RWPE1 (cell line): ENCODE results near the gene NFASC.

Experiments used
- CTCF ChIA-PET: fragments of 350-600 bp; sonication (Branson Sonifier 250); formaldehyde crosslinking; extraction: SDS; loops from one replicate; lab custom pipeline; 2021; lab: Yijun Ruan, JAX
- POLR2A ChIA-PET: fragments of 400-600 bp; formaldehyde crosslinking; extraction: SDS; loops from one replicate; lab custom pipeline; 2020; ENCODE audit warnings: antibody characterized with exemption; ENCODE audit not compliant: low non-redundant PET; lab: Yijun Ruan, JAX
- DNase-seq: peaks from one replicate; pipeline ENCODE4 v3.0.0; 2012; ENCODE audit warnings: low spot score
- H3K27ac ChIP-seq: fragments of 450-650 bp; 2 replicates; pipeline ENCODE4 v1.5.1; 2017
- TF ChIP-seq, protein P1 (sequence below): fragments of 450-650 bp; conservative IDR thresholded peaks from 2 replicates; pipeline ENCODE4 v1.5.1; 2017; ENCODE audit warnings: low read depth, mild to moderate bottlenecking

Gene NFASC

DNA sequence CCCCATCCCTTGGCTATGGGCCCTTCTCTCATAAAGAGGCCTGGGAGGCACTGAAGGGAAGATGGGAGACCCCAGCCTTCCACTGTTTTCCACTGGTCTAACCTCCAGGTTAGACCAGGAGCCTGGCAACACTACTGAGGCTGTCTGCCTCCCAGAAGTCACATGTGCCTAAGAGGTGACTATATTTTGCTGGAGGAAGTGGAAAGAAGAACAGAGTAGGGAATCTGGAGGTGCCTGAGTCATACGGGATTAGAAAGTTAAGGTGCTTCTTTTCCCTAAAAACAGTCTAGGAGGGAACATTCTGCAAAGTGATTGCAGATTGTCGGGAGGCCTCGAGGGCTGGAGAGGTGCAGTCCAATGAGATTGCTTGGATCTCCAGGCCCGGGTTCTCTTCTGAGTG, 4.6 kb downstream of the NFASC start:
- H3K27ac ChIP-seq, result no peak overlapping the region
- POLR2A ChIA-PET, result no interaction called here
- DNase-seq, result no peak
- TF ChIP-seq, protein P1, sequence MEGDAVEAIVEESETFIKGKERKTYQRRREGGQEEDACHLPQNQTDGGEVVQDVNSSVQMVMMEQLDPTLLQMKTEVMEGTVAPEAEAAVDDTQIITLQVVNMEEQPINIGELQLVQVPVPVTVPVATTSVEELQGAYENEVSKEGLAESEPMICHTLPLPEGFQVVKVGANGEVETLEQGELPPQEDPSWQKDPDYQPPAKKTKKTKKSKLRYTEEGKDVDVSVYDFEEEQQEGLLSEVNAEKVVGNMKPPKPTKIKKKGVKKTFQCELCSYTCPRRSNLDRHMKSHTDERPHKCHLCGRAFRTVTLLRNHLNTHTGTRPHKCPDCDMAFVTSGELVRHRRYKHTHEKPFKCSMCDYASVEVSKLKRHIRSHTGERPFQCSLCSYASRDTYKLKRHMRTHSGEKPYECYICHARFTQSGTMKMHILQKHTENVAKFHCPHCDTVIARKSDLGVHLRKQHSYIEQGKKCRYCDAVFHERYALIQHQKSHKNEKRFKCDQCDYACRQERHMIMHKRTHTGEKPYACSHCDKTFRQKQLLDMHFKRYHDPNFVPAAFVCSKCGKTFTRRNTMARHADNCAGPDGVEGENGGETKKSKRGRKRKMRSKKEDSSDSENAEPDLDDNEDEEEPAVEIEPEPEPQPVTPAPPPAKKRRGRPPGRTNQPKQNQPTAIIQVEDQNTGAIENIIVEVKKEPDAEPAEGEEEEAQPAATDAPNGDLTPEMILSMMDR, result no peak
- CTCF ChIA-PET, result interaction anchor here (0.6 kb wide), 1 partner anchor 20 kb away, joined by 3 read pairs; no protein-coding TSS in a partner anchor

DNA sequence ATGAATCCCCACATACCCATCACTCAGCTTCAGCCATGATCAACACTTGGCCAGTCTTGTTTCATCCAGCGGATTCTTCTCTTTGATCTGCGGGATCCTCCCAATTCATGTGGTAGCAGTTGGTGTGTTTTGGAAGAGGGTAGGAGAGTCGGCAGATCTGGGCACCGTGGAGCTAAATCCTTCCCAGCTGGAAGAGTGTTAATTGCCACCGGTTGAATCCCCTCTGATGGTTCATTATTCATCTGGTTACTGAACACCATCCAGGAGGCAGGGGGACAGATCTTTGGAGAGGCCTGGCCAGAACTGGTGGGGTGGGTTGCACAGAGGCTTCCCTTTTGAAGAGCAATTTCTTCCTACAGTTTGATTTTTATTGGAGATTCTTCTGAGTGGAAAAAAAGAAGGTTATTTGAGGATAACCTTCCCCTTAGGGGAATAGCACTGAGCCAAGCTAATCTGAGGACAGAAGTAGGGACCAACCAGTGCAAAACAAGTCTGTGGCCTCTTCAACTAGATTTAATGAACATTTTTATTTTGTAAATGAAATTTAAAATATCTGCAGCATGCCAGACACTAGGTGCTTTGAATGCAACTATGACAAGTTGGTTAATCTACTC, 8.1 kb downstream of the NFASC start:
- TF ChIP-seq, protein P1, result no peak
- no peak overlapping the region for H3K27ac ChIP-seq
- CTCF ChIA-PET, result no interaction called here
- POLR2A ChIA-PET, result no interaction called here
- DNase-seq, result no peak

DNA sequence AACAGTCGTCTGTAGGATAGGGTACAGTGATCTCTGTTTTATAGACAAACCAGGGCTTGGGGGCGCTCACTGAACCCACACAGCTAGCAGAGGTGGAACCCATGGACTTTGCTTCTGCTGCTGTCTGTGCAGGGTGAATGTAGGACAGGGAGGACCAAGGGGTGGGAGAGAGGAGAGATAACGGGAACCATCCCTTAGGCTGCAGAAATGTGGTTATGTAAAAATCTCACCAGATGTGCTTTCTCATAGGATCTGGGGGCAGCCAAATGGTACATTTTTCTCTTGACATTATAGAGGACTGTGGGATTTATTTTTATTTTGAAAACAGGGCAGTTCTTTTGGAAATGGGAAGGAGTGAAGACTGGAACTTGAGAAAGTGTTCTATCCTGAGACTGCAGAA, 8.7 kb downstream of the NFASC start:
- TF ChIP-seq, protein P1, result no peak
- no peak overlapping the region for H3K27ac ChIP-seq
- ChIA-PET POLR2A (no interaction called here), CTCF (no interaction called here)
- no peak for DNase-seq

DNA sequence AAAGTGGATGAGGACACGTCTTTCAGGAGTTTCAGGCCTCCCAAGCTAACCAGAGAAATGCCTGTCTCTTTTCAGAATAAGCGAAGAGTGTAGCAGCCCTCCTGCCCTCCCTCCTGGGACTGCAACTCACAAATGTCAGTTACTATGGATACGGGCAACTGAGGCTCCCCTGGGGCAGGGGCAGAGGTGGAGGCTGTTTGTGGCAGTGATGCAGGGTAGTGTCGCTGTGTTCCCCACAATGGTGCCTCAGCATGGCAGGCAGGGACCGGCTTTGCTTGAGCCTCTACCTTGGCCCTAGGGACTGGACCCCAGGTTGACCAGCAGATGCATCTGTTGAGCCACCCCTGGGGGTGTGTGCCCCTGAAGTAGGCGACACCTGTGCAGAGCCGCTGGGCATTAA, 10.2 kb downstream of the NFASC start:
- CTCF ChIA-PET, result interaction anchor here (0.6 to 0.7 kb wide), 2 partner anchors 13 to 117 kb away, joined by 3 to 5 read pairs; no protein-coding TSS in a partner anchor
- DNase-seq, result no peak
- TF ChIP-seq, protein P1, result no peak
- H3K27ac ChIP-seq, result no peak overlapping the region
- POLR2A ChIA-PET, result no interaction called here

DNA sequence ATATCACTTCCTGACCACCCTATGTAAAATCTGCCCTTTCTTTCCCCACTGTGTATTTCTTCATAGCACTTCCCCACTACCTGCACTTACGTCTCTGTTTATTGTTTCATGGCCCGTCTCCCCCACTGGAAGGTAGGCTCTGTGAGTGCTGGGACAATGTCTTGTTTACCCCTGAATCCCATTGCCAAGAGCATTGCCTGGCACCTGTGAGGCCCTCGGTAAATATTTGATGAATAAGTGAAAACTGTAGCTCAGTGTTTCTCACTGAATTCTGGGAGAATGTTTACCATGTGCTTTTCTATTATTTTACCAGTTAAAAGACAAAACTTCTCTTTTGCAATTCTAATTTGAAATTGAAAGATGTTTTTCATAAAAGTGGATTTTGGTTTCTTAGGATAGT, 11.8 kb downstream of the NFASC start:
- no peak overlapping the region for H3K27ac ChIP-seq
- ChIA-PET POLR2A (no interaction called here), CTCF (interaction anchor here (0.6 to 0.7 kb wide), 2 partner anchors 76 to 100 kb away, joined by 3 read pairs; no protein-coding TSS in a partner anchor)
- TF ChIP-seq, protein P1, result no peak
- no peak for DNase-seq

DNA sequence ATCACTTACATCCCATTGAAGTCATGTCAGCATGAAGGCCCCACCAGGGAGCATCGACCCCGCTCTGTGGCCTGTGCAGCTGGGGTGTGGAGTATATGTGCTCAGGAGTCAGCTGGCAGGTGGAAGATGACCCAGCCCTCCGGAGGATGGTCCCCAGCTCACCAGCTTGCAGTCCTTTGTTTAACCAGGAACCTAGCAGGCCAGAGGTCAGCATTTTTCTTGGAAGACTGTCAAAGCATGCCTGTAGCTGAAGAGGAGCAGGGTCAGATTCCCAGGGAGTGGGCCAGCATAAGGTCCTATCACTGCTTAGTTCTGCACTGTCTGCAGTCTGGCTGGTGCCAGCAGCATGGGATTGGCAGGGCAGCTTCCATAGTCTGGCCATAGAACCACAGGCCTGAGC, 12.7 kb downstream of the NFASC start:
- CTCF ChIA-PET, result interaction anchor here (0.5 to 0.8 kb wide), 2 partner anchors 58 to 1521 kb away, joined by 3 read pairs; no protein-coding TSS in a partner anchor

More for the DNA sequence above, 12.7 kb downstream of the NFASC start:
- no peak overlapping the region for H3K27ac ChIP-seq
- TF ChIP-seq, protein P1, result no peak
- POLR2A ChIA-PET, result no interaction called here
- no peak for DNase-seq
